OCI-LY1 (cell line): Measurements from ENCODE around the gene PTGFRN.
A peak's percentile ranks its signal among the peaks of the same experiment; 100 is the strongest.

Source experiments
- H2AFZ ChIP-seq: fragments of 200-600 bp; sonication (generic), shearing (Covaris generic); 2 replicates; pipeline ENCODE4 v1.6.0; 2014; ENCODE audit warnings: antibody characterized with exemption, mild to moderate bottlenecking, low read length
- H3F3A ChIP-seq: fragments of 200-600 bp; sonication (generic), shearing (Covaris generic); 2 replicates; pipeline ENCODE4 v1.6.0; 2014; ENCODE audit warnings: mild to moderate bottlenecking, antibody characterized with exemption, low read length, moderate library complexity; ENCODE audit not compliant: insufficient read depth
- H3K27ac ChIP-seq: fragments of 200-600 bp; sonication (generic); 2 replicates; pipeline ENCODE4 v1.5.1; 2014; ENCODE audit warnings: low read length, mixed run types, mild to moderate bottlenecking, low read depth; ENCODE audit not compliant: poor library complexity, severe bottlenecking
- H3K27me3 ChIP-seq: fragments of 200-600 bp; sonication (generic); 2 replicates; pipeline ENCODE4 v1.6.0; 2014; ENCODE audit warnings: antibody characterized with exemption, mild to moderate bottlenecking, low read length, moderate library complexity; ENCODE audit not compliant: insufficient read depth
- H3K36me3 ChIP-seq: fragments of 200-600 bp; sonication (generic); 2 replicates; pipeline ENCODE4 v1.6.1; 2014; ENCODE audit warnings: mild to moderate bottlenecking, antibody characterized with exemption, low read length, moderate library complexity, mixed read lengths; ENCODE audit not compliant: insufficient read depth
- H3K4me1 ChIP-seq: fragments of 200-600 bp; sonication (generic); 2 replicates; pipeline ENCODE4 v1.5.1; 2014; ENCODE audit warnings: mild to moderate bottlenecking, low read length, moderate library complexity; ENCODE audit not compliant: insufficient read depth, severe bottlenecking
- H3K4me2 ChIP-seq: fragments of 200-600 bp; sonication (generic), shearing (Covaris generic); 2 replicates; pipeline ENCODE4 v1.6.1; 2014; ENCODE audit warnings: low read length
- H3K4me3 ChIP-seq: fragments of 200-600 bp; sonication (generic); 2 replicates; pipeline ENCODE4 v1.5.1; 2014; ENCODE audit warnings: low read length, low read depth, mild to moderate bottlenecking, mixed read lengths; ENCODE audit not compliant: poor library complexity, severe bottlenecking
- H3K79me2 ChIP-seq: fragments of 200-600 bp; shearing (Covaris generic); 2 replicates; pipeline ENCODE4 v1.6.1; 2016; ENCODE audit warnings: mixed run types, low read length, mixed read lengths; ENCODE audit not compliant: insufficient read depth
- H3K9ac ChIP-seq: fragments of 200-600 bp; sonication (generic), shearing (Covaris generic); 2 replicates; pipeline ENCODE4 v1.6.1; 2014; ENCODE audit warnings: mild to moderate bottlenecking, low read length, mixed read lengths
- H3K9me2 ChIP-seq: fragments of 200-600 bp; sonication (generic), shearing (Covaris generic); 2 replicates; pipeline ENCODE4 v1.6.1; 2014; ENCODE audit warnings: low read depth, mild to moderate bottlenecking, low read length, mixed read lengths
- H3K9me3 ChIP-seq: fragments of 200-600 bp; shearing (Covaris generic); 2 replicates; pipeline ENCODE4 v1.6.1; 2014; ENCODE audit warnings: low read length, mixed read lengths
- H4K20me1 ChIP-seq: fragments of 200-600 bp; sonication (generic), shearing (Covaris generic); 2 replicates; pipeline ENCODE4 v1.6.0; 2016; ENCODE audit warnings: mild to moderate bottlenecking, low read length; ENCODE audit not compliant: insufficient read depth
- CTCF ChIP-seq: fragments of 200-600 bp; sonication (generic), shearing (Covaris generic); IDR thresholded peaks from 2 replicates; pipeline ENCODE4 v1.5.1; 2017; ENCODE audit warnings: mild to moderate bottlenecking, antibody characterized with exemption, low read length, moderate library complexity, mixed read lengths
- EZH2 ChIP-seq: fragments of 200-600 bp; sonication (generic), shearing (Covaris generic); IDR thresholded peaks from 2 replicates; pipeline ENCODE4 v1.8.0; 2017; ENCODE audit warnings: borderline replicate concordance, mixed run types, mild to moderate bottlenecking, antibody characterized with exemption, low read length, moderate library complexity, mixed read lengths

The PTGFRN gene

GRCh38 chr1:116880917-116881316 lies 28.8 kb upstream of the PTGFRN start:
- Histone ChIP-seq H3K9me3 (no peaks in the 10 kb centered on the region), H3F3A (no peaks in the 10 kb centered on the region), H3K27me3 (no peaks in the 10 kb centered on the region), H3K36me3 (no peaks in the 10 kb centered on the region), H3K4me3 (no peak overlapping the region), H3K9ac (no peak overlapping the region), H4K20me1 (no peaks in the 10 kb centered on the region), H3K4me1 (no peaks in the 10 kb centered on the region), H3K79me2 (no peaks in the 10 kb centered on the region), H2AFZ (no peak overlapping the region), H3K9me2 (no peaks in the 10 kb centered on the region), H3K27ac (no peak overlapping the region), H3K4me2 (no peak overlapping the region)
- TF ChIP-seq CTCF (no peak), EZH2 (no peak)

GRCh38 chr1:116881879-116882520 lies 27.7 kb upstream of the PTGFRN start:
- no peaks in the 10 kb centered on the region for H4K20me1 ChIP-seq
- H3K36me3 ChIP-seq: no peaks in the 10 kb centered on the region
- H3K9me2 ChIP-seq: no peaks in the 10 kb centered on the region
- peak; percentile 35; the same call in 1 of the 2 replicates for TF ChIP-seq CTCF
- TF ChIP-seq EZH2: no peak
- no peak overlapping the region for H2AFZ ChIP-seq
- no peak overlapping the region for H3K27ac ChIP-seq
- no peaks in the 10 kb centered on the region for H3K9me3 ChIP-seq
- H3K4me2 ChIP-seq: no peak overlapping the region
- no peaks in the 10 kb centered on the region for H3K27me3 ChIP-seq
- H3K79me2 ChIP-seq: no peaks in the 10 kb centered on the region
- no peaks in the 10 kb centered on the region for H3K4me1 ChIP-seq
- H3F3A ChIP-seq: no peaks in the 10 kb centered on the region
- H3K9ac ChIP-seq: no peak overlapping the region
- H3K4me3 ChIP-seq: no peak overlapping the region

GRCh38 chr1:116882866-116883265 lies 26.9 kb upstream of the PTGFRN start:
- Histone ChIP-seq H3K27ac (no peak overlapping the region), H3K9me2 (no peaks in the 10 kb centered on the region), H3K36me3 (no peaks in the 10 kb centered on the region), H2AFZ (no peak overlapping the region), H3K4me2 (no peak overlapping the region), H3F3A (no peaks in the 10 kb centered on the region), H3K9ac (no peak overlapping the region), H3K4me3 (no peak overlapping the region), H3K79me2 (no peaks in the 10 kb centered on the region), H4K20me1 (no peaks in the 10 kb centered on the region), H3K9me3 (no peaks in the 10 kb centered on the region), H3K4me1 (no peaks in the 10 kb centered on the region), H3K27me3 (no peaks in the 10 kb centered on the region)
- no peak for TF ChIP-seq EZH2
- TF ChIP-seq CTCF: no peak
